HG03108 (cell line): Measurements from ENCODE around the gene POU2F2.

Source experiments
- ATAC-seq: cut with Tn5 transposase; IDR thresholded peaks from one replicate; pipeline ENCODE4 v1.9.1; 2021; ENCODE audit warnings: moderate library complexity; ENCODE audit not compliant: unreplicated experiment

Gene POU2F2

DNA sequence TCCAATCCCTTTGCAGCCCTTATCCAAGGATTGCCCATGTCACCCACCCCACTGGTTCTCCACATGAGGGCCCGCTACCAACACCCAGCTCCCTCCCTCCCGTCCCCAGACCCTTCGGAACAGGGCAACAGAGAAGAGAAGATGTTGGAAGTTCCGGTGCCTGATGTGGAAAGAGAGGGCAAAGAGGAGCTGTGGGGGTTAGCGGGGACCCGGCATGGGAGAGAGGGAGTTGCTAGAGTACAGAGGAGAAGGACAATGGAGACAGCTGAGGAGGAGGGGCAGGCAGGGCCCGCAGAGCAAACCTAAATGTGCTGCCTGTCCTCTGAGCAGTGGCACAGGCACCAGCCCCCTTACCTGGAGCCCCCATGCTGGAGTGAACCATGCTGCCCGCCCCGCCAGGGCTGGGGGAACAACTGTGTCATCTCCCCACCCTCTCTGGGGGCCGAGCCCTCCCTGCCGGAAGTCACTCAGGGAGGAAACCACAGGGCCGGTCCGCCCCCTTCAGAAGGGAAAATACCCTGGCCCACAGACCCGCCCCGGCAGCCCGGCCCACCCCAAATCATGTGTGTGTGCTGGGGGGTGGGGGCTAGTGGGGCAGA lies at the start of gene POU2F2:
POU2F2 (minus strand) TSS at position 417 of the 599 bp plus-strand sequence; CDS start at position 382, 35 bp downstream.
- peak; percentile 42 for ATAC-seq

DNA sequence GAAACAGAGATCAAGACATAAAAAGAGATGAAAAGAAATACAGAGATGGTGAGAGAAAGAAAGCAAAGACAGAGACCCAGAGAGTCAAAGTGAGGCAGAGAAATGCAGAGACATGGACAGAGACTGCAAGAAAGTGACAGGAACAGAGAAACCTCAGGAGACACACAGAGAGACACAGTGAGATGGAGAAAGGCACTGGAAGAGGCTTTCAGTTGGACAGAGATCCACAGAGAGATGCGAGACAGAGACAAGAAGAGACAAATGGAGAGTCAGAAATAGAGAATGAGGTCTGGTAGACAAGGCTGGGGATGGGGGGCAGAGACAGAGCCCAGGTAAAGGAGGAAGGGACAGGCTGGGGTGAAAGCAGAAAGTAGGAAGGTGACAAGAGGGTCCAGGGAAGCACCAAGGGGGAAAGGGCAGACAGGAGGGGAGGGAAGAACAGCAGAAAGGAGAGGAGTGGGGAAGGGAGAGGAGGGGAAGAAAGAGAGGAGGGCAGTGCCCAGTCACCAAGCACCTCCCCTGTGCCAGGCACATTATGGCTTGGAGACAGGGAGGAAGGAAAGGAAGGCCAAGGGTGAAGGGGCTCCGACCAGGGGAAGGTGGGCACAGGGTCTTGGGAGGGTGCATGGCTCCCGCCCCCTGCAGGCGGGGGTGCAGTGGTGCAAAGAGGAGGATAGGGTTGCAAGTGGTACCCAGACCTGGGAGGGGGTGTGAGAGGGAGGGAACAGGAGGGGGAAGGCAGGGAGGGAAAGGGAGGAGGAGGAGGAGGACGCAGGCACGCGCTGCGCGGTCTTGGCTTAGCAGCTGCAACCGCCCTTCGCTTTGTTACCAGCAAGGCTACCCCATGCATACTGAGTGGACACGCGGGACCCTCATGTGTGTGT lies 46.8 kb upstream of the POU2F2 start:
- ATAC-seq = no peak

DNA sequence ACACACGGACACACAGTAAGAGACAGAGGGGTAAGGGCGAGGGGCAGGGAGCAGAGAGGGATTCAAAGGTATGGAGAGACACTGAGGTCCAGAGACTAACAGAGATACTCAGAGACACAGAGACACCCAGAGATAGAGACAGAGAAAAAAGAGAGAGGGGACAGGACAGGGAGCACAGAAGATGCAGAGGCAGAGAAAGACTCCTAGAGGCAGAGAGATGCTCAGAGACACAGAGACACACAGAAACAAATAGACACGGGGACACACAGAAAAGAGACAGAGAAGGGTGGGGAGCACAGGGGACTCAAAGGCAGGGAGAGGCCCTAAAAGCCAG lies 45.4 kb upstream of the POU2F2 start:
- ATAC-seq = no peak

DNA sequence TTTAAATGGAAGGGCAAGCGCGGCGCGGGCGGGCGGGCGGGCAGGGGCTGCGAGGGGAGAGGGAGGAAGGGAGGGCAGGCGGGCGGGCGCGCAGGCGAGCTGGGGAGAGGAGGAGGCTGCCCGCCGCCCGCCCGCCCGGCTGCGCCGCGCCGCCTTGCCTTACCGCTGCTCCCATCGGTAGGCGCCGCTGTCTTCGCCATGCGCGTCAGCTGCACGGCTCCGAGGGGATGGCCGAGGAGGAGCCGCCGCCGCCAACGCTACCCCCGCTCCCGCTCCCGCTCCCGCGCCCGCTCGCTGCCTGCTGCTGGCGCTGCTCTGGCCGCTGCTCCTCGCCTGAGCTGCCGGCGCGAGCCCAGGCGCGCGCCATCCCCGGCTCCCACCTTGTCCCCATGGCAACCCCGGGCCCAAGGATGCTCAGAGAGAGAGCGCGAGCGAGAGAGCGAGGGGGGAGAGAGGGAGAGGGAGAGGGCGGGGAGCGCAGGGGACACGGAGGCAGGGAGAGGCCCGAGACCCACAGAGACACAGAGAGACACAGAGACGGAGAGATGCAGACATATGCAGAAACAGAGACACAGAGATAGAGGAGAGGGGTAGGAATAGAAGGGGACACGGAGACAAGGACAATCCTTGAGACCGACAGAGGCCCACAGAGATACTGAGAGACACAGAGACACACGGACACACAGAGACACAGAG lies 44.9 kb upstream of the POU2F2 start:
- ATAC-seq = no peak

DNA sequence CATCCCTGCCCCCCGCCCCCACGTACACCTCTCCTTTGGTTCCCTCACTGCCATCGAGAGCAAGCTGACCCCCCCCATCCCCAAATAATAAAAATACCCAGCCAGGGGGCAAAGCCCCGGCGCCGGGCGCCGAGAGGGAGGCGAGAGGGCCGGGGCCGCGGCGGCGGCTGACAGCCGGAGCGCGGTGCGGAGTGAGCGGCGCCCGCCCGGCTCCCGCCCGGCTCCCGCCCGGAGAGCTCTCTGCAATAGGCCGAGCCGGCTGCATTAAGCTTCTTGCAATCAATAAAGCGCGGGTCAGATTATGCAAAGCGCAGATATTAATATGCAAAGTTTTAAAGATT lies 44.4 kb upstream of the POU2F2 start:
- no peak for ATAC-seq

DNA sequence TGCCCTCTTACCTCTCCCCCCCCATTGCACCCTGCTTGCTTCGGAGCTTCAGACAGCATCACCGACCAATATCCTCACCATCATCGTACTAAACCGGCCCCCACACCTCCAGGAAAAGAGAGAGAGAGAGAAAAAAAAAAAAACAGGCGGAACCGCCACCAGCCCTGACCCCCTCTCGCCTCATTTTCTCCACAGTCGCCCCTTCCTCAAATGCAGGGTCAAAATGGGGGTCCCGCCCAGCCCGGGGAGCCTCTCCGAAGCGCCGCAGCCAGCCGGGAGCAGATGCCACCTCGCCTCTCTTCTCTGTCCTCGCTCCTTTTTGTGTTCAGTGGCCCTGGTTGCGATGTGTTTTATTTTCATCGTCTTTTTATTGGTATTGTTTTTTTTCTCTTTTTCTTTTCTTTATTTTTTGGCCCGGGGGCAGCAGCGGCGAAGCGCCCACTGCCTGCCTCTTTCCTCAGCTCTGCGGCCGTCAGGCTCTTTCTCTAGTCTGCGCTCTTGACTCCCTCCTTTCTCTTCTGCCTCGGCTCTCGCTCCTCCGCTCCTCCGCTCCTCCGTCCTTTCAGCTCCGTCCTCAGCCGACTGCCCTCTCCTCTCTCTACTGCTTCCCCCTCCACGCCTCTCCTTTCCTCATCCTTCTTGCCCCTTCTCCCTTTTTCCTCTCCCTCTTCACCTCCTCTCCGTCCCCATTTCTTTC lies 43.9 kb upstream of the POU2F2 start:
- no peak for ATAC-seq

DNA sequence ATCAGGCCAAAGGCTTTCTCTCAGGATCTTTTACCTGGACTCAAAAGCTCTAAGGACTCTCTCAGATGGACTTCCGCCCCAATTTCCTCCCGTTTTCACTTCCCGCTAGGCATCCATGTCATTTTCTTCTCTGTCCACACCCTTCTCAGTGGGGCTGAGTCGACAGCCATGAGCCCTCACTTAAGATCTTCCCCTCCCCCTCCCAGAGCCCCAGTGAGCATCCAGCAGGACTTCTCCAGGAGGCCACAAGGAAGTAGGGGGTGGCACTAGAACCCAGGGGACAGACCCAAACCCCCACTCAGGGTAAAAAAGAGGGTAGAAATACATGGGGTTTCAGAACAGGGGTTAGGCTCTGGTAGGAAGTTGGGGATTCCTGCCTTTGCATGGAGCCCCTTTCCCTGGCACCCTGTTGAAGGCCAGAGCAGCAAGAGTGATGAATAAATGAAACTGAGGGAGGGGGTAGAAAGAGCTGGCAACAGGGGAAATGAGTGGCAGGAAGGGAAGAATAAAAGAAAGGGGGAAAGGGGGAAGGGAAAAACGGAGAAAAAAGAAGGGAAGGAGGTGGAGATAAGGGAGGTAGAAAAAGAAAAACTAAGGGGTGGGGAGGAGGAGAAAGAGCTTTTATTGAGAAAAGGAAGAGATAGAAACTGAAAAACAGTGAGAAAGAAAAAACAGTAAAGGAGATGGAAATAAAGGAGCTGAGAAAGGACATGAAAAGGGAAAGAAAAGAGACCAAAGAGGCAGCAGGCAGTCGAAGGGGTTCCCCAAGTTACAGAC lies 42.9 kb upstream of the POU2F2 start:
- no peak for ATAC-seq

DNA sequence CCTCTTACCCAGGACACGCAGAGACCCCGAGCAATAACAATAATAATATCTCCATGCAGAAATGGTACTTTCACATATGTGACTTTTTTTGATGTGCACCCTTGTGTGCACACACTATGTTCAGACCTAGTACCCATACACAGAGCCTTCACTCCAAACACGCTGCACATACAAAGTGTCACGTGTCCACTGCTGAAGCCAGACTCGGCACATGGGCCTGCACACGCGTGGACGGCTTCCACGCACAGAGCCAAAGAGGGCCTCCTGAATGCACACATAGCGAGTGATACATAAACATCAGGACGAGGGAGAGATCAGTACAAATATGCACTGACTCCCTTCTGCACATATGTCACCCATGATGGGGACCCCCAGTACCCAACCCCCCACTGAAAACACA lies 41.9 kb upstream of the POU2F2 start:
- no peak for ATAC-seq

DNA sequence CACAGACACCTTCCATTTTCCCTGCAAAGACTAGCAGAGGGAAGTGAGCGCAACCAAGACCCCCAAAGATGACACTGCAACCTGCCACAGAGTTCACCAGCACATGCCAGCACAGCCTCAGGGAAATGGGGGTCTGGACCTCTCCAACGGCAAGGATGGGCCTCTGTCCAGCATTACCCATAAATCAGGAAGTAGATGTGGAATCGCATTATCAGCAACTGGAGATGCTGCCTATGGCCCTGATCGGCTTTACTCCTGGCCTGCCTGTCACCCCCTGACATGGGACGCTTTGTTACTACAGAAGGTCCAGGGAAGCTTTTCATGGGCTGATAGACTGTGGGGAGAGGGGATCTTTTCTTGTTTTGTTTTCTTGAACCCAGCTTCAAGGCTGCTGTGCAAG lies 41.4 kb upstream of the POU2F2 start:
- ATAC-seq = no peak

DNA sequence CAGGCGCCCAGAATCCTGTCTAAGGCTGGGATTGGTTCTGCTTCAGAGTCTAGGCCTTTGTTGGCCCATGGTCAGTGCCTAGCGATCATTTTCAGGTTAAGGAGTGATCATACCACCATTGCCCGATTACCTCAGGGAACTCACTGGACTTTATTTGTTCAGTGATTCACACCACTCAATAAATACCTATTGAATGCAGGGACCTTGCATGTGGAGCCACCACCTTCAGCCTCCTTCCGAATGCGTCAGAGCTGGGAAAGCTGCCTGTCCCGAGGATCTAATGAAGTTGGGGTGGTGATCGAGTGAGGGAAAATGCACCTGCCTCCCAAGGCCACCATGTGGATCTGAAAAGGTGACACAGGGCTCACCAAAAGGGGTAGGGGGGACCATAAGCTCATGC lies 40.0 kb upstream of the POU2F2 start:
- ATAC-seq = no peak

DNA sequence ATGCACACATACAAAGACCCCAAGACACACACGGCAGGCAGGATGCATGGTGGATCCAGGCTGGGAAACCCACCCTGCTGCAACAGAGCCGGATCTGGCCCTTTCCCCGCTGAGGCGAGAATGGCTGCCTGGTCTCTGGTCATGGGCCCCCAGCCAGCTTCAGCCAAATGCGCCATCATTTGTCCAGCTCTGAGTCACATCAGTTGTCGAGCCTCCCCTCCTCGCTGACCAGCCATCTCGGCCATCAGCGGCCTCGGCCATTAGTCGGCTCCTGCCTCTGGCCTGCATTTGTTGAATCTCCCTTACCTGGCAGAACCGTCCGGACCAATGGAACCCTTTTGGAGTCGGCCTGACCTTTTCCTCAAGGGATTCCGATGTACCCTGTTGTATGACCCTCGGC lies 38.5 kb upstream of the POU2F2 start:
- no peak for ATAC-seq

DNA sequence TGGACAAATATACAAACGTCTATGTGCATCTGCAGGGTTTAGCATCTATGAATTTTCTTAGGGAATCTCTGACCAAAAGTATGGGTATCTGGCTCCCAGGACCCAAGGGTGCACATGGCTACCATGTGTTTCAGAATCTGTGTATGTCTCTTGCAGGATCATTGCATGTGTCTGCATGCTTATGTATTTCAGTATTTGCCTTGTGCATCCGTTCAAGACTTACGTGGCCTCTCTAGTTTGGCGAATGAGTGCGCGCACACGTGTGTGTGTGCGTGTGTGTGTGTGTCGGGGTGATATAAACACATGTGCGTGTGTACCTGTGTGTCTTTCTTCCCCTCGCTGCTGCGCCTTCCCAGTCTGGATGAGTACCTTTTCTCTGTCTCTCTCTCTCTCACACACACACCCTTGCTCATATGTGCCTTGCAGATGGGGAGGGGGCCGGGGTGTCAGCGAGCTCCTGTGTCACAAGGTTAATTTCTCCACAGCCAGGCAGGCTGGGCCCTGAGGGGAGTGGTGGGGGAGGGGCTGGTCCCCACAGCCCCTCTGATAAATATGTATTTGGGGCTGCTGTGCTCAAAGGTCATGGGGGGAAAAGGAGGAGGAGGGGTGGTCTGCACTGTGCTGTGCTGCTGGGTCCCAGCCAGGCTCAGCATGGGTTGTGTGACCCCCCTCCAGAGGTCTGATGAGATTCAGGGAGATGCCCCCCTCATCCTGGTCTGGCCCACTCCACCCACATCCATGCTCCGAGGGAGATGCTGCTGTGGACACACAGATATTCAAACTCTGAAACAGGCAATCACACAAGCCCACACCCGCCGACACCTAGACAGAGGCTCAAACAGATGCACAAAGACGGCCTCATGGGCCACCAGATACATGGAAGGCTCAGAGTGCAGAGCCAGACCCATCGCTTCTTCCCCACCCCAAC lies 37.5 kb upstream of the POU2F2 start:
- no peak for ATAC-seq

DNA sequence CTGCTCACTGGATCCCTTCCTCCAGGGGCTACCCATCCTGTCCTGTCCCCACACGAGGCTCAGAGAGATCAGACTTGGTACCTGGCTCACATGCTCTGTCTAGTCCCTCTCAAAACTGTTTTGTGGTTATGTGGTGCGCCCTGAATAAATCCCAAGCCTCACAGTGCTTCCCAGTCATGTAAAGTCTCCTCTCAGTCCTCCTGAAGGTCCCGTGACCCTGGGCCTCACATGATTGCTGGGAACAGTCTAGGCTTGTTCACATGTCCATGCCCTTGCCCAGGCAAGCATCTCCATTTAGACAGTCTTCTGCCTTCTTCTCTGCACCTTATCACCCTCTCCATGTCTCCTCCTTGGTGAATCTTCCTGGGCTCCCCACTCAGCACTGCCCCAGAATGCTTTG lies 36.0 kb upstream of the POU2F2 start:
- ATAC-seq = no peak

DNA sequence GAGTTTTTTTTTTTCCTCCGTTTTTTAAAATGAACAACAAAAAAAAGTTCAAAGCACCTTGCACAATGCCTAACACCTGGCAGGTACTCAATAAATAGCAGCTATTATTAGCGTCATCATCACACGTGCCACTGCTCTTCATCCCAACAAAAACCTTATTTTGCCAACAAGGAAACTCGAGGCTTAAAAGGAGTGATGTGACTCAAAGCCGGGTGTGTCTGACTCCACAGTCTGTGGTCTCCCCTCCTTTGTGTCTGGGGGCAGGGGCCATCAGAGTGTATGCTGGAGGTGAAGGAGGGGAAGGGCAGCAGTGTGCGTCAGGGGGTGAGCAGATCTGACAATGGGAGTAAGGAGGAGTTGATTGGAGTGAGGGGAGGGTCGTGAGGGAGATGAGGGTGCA lies 34.1 kb upstream of the POU2F2 start:
- no peak for ATAC-seq

DNA sequence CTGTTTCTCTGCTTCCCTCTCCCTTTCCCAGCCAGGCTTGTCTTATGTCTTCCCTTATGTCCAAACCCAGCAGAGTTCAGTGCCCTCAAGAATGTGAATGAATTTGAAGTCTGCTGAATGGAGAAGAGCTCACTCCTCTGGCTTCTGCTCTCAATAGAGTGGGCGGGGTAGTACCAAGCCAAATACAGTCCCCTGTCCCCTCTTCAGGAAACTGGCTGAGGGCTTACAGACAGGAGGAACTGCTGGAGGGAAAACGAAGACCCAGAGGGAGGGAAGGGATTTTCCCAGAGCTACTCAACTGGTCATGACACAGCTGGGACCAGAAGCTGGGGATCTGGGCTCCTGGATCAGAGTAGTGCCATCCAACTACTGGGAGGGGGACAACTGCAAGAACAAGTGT lies 32.9 kb upstream of the POU2F2 start:
- no peak for ATAC-seq

DNA sequence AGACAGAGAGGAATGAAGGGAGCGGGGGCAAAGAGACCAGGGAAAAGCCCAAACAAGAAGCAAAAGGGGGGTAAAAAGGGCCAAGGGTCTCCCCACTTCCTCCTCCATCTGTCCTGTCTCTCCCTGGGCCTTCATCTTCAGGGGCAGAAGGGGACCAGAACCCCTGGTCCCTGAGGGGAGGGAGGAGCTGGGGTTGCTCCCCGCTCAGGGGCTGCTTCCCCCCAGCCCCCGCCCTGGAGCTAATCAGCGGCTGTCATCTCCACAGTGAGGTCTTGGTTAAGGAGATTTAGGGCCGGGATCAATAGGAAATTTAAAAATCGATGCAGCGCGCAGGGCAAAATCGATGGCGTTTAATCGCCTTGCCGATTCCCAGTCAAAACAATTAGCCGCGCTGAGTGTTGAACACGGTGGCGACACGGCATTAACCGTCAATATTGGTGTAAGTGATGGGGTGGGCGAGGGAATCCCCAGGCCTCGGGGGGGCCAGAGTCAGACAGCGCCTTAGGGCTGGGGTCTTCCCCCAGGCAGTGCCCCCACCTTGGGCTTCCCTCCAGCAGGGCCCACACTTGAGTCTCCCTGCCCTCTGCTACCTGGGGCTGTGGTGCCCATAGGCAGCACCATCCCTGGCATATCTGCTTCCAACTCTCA lies 29.5 kb upstream of the POU2F2 start:
- no peak for ATAC-seq

DNA sequence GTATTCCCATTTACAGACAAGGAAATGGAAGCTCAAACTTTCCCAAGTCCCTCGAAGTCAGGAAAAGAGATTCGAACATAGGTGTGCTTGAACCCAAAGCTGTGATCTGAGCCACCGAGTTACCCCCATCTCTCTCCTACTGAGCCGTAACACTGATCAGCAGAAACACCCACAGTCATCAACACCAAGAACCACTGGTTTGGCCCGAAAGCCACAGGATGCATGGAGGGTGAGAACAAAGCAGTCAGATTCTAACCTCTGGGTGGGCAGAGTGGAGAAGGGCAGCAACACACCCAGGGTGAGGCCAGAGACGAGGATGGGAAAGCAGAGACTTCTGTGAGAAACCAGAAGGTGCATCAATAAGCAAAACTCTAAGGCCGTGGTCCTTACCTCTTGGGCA lies 27.7 kb upstream of the POU2F2 start:
- no peak for ATAC-seq

DNA sequence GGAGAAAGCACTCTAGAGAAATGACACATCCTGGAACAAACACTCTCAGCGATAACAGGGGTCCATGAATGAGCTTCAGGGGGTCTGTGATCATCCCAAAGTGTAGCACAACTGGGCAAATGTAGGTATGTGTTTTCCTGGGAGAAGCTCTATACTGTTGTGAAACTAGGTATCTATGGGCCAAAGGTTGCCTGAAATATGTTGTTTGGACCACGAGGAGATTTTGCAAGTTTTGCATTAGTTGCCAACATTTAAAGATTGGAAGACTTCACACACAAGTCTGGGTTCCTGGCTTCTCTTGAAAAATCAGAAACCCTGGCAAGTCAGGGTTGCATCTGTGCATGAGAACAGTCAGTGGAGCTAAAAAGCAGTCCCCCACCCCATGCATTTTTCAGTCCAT lies 26.7 kb upstream of the POU2F2 start:
- no peak for ATAC-seq

DNA sequence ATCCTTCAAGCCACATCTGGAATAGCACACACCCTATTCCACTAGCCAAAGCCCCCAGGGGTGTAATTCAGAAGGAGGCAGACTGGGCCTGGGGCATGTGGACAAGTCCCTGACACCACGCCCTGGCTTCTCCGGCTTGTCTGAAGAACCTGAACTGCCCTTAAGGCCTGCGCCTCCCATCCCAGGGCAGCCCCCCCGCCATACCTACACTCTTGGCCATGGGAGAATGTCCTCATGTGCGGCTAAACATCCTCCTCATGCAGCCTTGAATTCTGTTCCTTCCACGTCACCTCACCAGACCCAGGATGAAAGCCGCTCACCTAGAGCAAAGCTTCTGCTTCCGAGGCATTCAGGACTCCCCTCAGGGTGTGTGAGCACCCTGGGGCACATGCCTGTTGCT lies 24.3 kb upstream of the POU2F2 start:
- no peak for ATAC-seq
